NCI-H226 (cell line): ENCODE measurements around the gene PNPLA6.
A peak's percentile ranks its signal among the peaks of the same experiment; 100 is the strongest.

Experiments used
- DNase-seq: peaks from one replicate; pipeline ENCODE4 v3.0.0-alpha.2; 2015

PNPLA6 gene

DNA sequence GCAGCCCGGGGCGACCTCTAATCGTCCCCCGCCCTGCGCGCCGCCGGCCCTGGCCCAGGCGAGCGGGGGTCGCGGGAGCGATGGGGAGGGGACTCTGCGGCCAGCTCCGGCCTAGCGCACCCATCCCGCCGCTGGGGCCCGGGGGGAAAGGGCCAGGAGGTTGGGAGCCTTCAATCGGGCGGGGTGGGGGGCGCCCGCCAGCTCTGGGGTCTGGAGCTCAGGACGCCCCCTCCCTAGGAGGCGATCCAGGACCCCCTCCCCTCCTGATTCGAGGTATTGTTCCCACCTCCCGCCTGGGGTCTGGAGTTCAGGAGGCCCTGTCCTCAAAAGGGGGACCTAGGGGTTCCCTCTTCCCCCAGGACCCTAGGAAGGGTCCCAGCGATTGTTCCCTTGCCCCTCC, 19.2 kb upstream of the PNPLA6 start:
- DNase-seq = no peak

DNA sequence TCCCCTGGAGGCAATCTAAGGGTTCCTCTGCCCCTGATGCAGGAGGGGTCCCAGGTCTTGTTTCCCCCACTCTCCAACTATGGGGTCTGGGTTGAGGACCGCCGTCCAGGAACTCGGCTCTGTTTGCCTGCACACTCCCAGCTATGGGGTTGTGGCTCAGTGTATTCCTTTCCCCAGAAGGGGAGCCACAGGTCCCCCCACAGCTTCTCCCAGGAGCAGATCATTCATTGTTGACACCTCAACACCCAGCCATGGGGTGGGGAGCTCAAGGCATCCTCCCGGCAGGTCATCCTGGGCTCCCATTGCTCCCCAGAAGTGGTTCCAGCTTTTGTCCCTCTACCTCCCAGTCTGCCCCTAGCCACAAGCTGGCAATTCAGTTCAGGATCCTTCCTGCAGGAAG, 18.6 kb upstream of the PNPLA6 start:
- no peak for DNase-seq

DNA sequence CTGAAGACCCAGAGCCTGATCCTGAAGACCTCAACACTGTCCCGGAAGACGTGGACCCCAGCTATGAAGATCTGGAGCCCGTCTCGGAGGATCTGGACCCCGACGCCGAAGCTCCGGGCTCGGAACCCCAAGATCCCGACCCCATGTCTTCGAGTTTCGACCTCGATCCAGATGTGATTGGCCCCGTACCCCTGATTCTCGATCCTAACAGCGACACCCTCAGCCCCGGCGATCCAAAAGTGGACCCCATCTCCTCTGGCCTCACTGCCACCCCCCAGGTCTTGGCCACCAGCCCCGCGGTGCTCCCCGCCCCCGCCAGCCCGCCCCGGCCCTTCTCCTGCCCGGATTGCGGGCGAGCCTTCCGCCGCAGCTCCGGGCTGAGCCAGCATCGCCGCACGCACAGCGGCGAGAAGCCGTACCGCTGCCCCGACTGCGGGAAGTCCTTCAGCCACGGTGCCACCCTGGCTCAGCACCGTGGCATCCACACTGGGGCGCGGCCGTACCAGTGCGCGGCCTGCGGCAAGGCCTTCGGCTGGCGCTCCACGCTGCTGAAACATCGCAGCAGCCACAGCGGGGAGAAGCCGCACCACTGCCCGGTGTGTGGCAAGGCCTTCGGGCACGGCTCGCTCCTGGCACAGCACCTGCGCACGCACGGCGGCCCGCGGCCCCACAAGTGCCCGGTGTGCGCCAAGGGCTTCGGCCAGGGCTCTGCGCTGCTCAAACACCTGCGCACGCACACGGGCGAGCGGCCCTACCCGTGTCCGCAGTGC, 16.0 kb upstream of the PNPLA6 start:
- no peak for DNase-seq

DNA sequence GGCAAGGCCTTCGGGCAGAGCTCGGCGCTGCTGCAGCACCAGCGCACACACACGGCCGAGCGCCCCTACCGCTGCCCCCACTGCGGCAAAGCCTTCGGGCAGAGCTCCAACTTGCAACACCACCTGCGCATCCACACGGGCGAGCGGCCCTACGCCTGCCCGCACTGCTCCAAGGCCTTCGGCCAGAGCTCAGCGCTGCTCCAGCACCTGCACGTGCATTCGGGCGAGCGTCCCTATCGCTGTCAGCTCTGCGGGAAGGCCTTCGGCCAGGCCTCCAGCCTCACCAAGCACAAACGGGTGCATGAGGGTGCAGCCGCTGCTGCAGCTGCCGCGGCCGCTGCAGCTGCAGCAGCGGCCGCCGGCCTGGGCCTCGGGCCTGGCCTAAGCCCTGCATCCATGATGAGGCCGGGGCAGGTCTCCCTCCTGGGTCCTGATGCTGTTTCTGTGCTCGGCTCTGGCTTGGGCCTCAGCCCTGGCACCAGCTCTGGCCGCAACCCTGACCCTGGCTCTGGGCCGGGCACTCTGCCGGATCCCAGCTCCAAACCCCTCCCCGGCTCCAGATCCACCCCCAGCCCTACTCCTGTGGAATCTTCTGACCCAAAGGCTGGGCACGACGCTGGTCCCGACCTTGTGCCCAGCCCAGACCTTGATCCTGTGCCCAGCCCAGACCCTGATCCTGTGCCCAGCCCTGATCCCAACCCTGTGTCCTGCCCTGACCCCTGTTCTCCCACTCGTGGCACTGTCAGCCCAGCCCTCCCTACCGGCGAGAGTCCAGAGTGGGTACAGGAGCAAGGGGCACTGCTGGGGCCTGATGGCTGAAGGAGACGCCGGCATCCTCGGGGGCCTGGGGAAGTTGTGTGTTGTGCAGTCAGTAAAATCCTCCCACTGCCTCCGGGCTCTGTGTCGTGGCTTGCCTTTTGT, 15.1 kb upstream of the PNPLA6 start:
- no peak for DNase-seq

DNA sequence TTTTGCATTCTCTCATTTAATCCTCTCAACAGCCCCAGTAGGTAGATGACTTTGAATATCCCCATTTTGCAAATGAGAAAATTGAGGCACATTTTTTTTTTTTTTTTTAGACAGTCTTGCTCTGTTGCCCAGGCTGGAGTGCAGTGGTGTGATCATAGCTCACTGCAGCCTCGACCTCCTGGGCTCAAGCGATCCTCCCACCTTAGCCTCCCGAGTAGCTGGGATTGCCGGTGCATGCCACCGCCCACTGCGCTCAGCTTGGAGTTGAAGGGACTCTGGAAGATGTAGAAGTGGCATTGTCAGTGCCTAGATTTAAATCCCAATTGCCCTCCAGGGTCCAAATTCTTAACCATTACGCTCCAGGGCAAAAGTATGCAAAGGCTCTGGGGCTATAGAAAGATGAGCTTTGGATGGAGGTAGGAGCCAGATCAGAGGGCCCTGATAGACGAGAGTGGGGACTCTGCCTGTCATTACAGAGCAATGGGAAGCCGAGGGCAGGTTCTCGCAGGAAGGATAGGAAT, 13.9 kb upstream of the PNPLA6 start:
- DNase-seq = no peak

DNA sequence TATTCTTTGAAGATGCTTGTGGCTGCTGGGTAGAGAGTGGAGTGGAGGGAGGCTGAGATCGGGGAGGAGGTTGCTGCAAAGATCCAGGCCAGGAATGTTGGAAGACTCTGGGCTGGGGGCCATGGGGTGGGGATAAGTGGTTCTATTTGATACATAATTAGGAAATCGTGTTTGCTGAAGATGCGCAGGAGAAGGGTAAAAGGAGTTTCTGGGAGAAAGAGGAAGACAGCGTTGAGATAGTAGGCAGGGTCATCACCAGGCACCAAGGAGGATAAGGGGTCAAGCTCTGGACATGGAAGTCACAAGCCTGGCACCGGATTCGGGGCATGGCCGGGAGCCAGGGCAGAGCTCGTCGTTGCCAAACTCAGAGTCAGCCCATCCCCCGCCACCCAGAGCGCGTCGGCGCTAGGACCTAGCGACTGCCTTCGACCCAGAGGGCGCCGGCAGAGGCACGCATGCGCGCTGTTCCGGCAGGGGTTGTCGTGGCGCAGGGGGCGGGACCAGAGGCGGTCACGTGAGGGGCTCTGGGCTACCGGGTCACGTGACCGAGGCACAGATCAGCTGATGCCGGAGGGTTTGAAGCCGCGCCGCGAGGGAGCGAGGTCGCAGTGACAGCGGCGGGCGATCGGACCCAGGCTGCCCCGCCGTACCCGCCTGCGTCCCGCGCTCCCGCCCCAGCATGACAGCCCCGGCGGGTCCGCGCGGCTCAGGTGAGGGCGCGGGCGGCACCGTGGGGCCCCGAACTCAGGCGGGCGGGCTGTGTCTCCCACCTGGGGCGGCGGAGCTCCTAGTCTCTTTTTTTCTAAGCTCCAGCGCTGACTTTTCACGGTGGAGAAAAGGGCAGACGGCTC, 13.2 kb upstream of the PNPLA6 start, which contains the start of gene MCOLN1:
MCOLN1 (plus strand) TSS at position 553 of the 851 bp plus-strand sequence; CDS start at position 680, 127 bp downstream.
- DNase-seq = peak; percentile 91

DNA sequence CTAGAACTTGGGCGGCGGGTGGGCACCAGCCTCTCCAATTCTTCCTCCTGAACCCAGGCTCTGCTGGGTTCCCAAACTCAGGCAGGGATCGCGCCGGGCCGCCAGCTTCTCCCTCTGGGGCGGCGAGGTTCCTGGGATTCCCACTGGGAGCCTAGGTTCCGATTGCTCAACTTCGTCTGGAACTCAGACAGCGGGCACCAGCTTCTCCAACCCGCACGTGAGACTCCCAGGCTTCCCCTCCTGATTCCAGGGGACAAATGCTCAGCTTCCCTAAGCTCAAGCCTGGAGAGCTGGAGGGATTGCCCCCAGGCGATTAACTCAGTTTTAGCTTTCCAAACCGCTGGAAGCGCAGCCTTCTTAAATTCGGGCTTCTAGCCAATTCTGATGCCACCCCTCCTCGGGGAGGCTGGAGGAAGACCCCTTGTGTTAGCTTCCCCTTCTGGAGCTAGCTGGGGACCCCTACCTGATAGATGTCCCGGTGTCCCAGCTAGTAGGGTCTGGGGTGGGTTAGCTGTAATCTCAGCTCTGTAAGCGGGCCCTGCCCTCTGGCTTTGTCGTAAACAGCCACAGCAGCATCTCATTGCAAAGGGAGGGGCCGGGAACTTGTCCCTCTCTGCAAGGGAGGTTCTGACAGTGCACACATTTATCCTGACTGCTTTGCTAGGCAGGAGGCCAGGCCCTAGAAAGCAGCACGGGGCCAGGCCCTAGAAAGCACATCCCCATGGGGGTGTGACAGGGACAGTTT, 12.4 kb upstream of the PNPLA6 start:
- no peak for DNase-seq

DNA sequence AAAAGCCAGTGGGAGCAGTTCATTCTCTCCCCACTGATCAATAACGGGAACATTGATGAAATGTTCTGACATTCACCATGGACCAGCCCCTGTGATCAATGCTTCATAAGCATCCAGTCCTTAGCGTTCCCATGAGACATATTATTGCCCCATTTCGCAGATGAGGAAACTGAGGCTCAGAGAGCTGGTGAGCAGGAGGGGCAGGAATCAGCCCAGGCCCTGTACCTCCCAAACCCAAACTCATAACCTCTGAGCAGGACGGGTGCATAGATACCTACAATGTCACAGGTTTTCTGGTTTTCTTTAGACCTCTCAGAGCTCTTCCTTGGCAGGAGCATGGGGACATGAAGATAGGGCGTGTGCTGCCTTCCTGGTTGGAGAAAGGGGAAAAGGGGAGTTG, 11.0 kb upstream of the PNPLA6 start:
- DNase-seq = no peak

DNA sequence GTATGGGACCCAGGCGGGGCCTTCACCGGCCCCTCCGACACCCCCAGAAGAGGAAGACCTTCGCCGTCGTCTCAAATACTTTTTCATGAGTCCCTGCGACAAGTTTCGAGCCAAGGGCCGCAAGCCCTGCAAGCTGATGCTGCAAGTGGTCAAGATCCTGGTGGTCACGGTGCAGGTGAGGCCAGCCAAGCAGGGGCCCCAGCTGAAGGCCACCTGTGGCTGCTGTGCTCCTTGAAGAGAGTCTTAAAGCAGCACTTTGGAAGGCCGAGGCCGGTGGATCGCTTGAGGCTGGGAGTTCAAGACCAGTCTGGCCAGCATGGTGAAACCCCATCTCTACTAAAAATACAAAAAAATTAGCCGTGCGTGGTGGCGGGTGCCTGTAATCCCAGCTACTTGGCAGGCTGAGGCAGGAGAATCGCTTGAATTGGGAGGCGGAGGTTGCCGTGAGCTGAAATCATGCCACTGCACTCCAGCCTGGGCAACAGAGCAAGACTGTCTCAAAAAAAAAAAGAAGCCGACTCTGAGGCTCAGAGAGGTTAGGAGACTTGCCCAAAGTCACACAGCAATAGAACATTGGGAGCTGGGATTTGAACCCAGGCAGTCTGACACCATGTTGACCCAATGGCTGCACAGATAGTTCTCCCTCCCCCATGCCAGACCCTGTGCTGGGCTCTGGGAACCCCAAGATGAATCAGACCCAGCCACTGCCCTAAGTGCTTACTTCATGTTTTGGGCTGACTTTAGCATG, 10.4 kb upstream of the PNPLA6 start:
- no peak for DNase-seq

DNA sequence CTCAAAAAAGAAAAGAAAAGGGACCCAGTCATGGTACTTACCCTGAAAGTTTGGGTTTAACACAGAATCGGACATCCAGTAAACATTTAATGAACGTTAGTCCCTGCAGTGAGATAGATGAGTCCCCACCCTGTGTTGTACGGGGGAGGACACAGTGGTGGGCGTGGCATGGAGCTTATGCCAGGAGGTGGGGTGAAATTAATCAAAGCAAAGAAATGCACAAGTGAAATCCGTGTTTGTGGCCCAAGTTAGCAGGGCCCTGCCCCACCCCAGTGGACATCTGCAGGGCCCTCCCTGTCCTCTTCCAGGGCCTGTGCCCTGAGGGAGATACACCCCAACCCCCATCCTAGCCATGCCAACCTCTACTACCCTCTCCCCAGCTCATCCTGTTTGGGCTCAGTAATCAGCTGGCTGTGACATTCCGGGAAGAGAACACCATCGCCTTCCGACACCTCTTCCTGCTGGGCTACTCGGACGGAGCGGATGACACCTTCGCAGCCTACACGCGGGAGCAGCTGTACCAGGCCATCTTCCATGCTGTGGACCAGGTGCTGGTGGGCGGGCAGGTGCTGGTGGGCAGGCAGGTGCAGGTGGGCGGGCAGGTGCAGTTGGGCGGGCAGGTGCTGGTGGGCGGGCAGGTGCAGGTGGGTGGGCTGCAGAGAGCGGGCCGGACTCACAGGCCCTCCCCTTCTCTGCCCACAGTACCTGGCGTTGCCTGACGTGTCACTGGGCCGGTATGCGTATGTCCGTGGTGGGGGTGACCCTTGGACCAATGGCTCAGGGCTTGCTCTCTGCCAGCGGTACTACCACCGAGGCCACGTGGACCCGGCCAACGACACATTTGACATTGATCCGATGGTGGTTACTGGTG, 9.2 kb upstream of the PNPLA6 start:
- no peak for DNase-seq

DNA sequence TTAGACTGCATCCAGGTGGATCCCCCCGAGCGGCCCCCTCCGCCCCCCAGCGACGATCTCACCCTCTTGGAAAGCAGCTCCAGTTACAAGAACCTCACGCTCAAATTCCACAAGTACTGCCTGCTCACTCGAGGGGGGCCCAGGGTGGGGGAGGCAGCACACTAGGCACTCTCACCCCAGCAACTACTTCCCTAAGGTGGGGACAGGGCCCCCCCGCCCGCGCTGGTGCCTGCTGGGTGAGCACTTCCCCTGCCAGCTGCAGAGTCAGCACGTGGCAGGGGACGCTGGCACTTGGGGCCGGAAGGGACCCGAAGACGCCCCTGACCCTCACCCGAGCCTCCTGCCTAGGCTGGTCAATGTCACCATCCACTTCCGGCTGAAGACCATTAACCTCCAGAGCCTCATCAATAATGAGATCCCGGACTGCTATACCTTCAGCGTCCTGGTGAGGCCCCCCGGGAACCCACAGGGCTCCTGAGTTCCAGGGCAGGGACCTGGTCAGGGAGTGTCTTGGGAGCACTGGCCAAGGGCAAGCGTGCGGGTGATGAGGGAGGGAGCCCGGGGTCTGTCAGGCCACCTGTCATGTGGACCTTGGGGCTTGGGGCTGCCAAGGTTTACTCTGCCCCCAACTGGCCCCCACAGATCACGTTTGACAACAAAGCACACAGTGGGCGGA, 7.9 kb upstream of the PNPLA6 start:
- DNase-seq = no peak

DNA sequence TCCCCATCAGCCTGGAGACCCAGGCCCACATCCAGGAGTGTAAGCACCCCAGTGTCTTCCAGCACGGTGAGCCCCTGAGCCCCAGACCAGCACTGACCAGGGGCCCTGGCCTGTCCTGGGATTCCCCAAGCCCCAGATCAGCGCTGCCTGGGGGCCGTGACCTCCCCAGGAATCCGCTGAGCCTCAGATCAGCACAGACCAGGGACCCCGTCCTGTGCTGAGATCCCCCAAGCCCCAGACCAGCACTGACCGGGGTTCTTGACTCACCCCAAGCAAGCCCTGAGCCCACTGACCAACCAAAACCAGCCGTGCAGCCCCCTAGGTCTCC, 7.4 kb upstream of the PNPLA6 start:
- no peak for DNase-seq

DNA sequence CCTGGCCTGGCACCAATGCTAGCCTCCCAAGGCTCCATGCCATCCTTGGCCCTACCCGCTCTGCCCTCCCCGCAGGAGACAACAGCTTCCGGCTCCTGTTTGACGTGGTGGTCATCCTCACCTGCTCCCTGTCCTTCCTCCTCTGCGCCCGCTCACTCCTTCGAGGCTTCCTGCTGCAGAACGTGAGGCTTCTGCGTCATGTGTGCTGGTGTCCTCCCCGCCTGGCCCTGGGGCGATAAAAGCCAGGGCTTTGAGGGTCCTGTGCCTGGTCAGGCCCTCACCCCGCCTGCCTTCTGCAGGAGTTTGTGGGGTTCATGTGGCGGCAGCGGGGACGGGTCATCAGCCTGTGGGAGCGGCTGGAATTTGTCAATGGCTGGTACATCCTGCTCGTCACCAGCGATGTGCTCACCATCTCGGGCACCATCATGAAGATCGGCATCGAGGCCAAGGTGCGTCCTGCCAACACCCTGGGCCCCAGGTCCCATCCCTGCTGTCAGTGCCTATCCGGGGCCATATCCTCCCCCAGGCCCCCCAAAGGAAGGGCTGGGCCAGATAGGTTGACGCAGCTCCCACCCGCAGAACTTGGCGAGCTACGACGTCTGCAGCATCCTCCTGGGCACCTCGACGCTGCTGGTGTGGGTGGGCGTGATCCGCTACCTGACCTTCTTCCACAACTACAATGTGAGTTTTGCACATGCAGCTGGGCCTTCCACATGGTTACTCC, 6.8 kb upstream of the PNPLA6 start:
- DNase-seq = no peak

DNA sequence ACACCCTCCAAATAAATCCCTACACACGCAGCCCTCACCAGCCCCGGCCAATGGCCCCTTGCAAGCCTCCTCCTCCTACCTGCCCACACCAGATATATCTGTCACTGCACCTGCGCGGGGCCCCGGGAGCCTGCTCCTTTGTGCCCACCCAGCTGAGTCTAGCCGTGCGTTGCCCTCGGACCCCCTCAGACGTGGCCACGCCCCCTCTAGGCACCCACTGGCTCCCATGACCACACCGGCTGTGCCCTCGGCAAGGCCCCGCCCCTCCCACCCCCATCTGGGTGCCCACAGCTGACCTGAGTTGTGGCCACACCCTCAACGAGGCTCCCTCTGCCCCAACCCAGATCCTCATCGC, 6.3 kb upstream of the PNPLA6 start:
- DNase-seq = no peak

DNA sequence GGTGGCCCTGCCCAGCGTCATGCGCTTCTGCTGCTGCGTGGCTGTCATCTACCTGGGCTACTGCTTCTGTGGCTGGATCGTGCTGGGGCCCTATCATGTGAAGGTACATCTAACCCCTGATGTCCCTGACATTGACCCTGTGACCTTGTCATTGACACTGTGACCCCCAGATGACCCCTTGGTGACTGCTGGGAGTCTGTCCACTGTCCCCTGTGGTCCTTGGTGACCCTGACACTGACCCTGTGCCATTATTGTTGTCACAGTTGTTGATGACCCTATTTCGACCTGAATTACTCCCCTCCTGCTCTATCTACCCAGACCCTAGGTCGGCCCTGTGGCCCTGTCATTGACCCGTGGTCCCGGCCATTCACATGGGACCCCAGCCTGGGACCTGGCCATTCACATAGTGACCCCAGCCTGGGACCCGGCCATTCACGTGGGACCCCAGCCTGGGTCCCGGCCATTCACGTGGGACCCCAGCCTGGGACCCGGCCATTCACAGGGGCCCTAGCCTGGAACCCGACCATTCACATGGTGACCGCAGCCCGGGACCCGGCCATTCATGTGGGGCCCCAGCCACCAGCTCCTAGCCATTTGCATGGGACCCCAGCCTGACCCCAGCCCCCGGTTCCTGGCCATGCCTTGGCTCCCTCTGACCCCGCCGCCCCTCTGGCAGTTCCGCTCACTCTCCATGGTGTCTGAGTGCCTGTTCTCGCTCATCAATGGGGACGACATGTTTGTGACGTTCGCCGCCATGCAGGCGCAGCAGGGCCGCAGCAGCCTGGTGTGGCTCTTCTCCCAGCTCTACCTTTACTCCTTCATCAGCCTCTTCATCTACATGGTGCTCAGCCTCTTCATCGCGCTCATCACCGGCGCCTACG, 5.7 kb upstream of the PNPLA6 start:
- no peak for DNase-seq

DNA sequence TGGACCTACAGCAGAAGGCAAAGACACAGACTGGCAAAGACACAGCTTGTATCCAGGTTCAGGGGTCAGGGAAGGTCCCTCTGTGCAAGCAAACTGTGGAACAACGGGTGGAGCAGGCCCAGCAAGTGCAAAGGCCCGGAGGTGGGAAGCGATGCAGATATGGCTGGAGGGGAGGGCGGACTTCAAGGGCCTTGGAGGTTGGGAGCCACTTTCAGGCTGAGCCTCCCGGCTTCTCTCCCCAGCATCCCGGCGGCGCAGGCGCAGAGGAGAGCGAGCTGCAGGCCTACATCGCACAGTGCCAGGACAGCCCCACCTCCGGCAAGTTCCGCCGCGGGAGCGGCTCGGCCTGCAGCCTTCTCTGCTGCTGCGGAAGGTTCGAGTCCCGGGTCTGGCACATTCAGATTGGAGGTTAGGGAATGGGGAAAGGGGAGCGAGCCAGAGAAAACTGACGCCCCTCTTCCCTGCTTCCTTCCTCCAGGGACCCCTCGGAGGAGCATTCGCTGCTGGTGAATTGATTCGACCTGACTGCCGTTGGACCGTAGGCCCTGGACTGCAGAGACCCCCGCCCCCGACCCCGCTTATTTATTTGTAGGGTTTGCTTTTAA, 2.1 kb upstream of the PNPLA6 start:
- DNase-seq = peak; percentile 36

DNA sequence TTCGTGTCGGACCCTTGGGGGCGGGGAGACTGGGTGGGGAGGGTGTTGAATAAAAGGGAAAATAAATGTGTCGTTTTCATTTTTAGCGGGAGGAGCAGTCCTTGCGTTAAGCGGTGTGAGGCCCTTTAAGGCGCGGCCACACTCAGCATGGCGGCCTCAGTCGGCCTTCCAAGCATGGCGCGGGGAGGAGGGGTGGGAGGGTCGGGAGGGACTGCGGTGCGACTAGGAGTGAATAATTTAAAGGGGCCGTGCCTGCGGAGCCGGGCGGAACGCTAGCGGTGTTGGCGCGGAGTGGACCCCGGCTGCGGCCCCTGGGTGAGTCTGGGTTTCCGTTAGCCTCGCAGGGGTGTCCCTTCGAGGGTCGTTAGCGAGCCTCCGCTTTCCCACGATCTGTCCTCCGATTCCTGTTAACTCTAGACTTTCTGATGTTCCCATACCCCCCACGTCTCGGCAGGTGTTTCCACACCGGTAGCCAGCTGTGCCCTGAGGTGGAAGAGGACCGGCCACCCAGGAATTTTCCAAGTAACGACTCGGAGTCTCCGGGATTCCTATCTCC, 1.5 kb upstream of the PNPLA6 start:
- DNase-seq = peak; percentile 80
